ENCODE data around the gene PPP1R9B. TPM values are rescaled to one million over a fixed set of nuclear protein-coding genes. Genes with fewer than 3 reads are reported as not detected.

Gene PPP1R9B
- total and polyA plus RNA-seq, 3 experiments from 2014 or later = 1.7 to 89.0 (median 86.9) TPM

DNA sequence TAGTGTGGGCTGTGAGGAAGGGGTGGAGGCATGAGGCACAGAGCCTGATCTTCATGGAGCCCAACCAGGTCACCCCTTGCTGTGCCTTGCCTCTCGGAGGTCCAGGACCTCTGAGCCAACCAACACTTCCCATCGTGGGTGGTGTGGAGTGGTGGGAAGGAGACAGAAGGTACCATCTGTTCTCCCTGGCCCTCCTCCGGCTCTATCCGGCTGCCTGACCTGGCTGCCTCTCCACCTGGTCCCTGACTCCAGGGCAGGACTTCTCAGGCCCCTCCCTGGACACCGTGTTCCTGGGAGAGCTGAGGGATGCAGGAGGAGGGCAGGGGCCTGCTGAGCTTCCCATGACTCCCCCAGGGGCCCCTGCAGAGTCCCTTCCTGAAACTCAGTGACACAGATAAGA, 51.5 kb downstream of the PPP1R9B start:
- peaks cover 28 to 60% (median 37%) of the 10 kb centered on the region in 3 donors for H3K4me1 Mint-ChIP-seq
- ChIA-PET POLR2A (no interaction called here), CTCF (interaction anchor here (2.3 kb wide), 1 partner anchor 11 kb away, joined by 10 read pairs; no protein-coding TSS in a partner anchor)
- no peaks in the 10 kb centered on the region for H3K9me3 Mint-ChIP-seq
- peaks cover 13% of the 10 kb centered on the region for H3K4me1 ChIP-seq (ENCODE audit: insufficient read depth, low read length)
- DNase-seq = no peak
- H3K27me3 ChIP-seq (ENCODE audit: insufficient read depth, low read length, poor library complexity, severe bottlenecking) = no peaks in the 10 kb centered on the region
- H3K9me3 ChIP-seq (ENCODE audit: low read length) = no peaks in the 10 kb centered on the region
- no peak overlapping the region for H3K4me3 Mint-ChIP-seq
- peaks cover 0 to 65% (median 13%) of the 10 kb centered on the region in 3 donors for H3K36me3 Mint-ChIP-seq
- H3K27me3 Mint-ChIP-seq = no peaks in the 10 kb centered on the region
- peaks cover 10% of the 10 kb centered on the region for H3K36me3 ChIP-seq (ENCODE audit: insufficient read depth, low read length)
- no peak overlapping the region for H3K4me3 ChIP-seq (ENCODE audit: low read length)
- no peak overlapping the region for H3K27ac ChIP-seq (ENCODE audit: low read depth, low read length)
- H3K27ac Mint-ChIP-seq = peak overlapping the region in 1 of 8 donors; percentile 29

DNA sequence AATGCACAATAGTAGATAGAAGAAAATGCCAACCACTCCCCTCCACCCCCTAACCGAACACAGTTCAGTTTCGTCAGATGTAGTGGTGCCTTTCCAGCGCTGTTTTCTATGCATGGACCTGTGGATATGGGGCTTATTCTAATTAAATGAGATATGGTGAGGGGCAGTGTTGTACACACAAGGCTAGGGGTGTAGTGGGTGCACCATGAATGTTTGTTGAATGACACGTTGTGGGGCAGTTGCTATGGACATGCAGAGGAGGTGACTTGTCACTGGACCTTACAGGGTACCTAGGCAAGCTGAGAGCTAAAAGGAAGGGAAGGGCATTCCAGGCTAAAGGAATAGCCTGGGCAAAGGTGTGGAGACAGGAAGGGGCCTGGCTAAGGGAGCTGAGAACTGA, 51.9 kb downstream of the PPP1R9B start:
- no peaks in the 10 kb centered on the region for H3K27me3 Mint-ChIP-seq
- Histone ChIP-seq H3K4me1 (ENCODE audit: insufficient read depth, low read length) (peaks cover 17% of the 10 kb centered on the region), H3K9me3 (ENCODE audit: low read length) (no peaks in the 10 kb centered on the region), H3K4me3 (ENCODE audit: low read length) (no peak overlapping the region), H3K36me3 (ENCODE audit: insufficient read depth, low read length) (peaks cover 10% of the 10 kb centered on the region), H3K27ac (ENCODE audit: low read depth, low read length) (no peak overlapping the region), H3K27me3 (ENCODE audit: insufficient read depth, low read length, poor library complexity, severe bottlenecking) (no peaks in the 10 kb centered on the region)
- no peak for DNase-seq
- H3K4me3 Mint-ChIP-seq = no peak overlapping the region
- H3K27ac Mint-ChIP-seq = peak overlapping the region in 2 of 8 donors; percentile 29 to 84
- CTCF ChIA-PET = interaction anchor here (1.1 to 2.3 kb wide), 3 partner anchors 10 to 16 kb away, joined by 3 to 10 read pairs (median 5); no protein-coding TSS in a partner anchor
- peaks cover 0 to 64% (median 13%) of the 10 kb centered on the region in 3 donors for H3K36me3 Mint-ChIP-seq
- H3K4me1 Mint-ChIP-seq = peaks cover 28 to 62% (median 37%) of the 10 kb centered on the region in 3 donors
- POLR2A ChIA-PET = no interaction called here
- H3K9me3 Mint-ChIP-seq = no peaks in the 10 kb centered on the region

DNA sequence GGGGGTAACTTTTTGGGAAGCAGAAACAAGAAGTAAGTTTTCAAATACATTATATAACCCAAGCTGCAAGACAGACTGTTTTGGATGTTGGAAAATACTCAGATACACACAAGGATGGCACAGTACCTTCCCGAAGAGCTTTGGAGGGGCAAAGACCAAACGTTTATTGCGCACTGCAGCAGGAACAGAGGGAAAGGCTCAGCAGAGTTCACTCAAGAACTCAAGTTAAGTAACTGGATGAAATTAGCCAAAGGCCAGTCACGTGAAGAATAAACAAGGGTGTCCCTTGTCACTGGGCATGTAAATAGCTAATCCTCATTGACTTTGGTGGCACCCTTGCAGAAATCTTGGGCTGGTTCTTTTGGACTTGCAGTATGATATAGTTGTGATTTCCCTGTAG, 52.6 kb downstream of the PPP1R9B start:
- H3K4me3 Mint-ChIP-seq = peak overlapping the region in 2 of 7 donors; percentile 23 to 48
- H3K27ac Mint-ChIP-seq = no peak overlapping the region
- POLR2A ChIA-PET = no interaction called here
- H3K27ac ChIP-seq (ENCODE audit: low read depth, low read length) = no peak overlapping the region
- peaks cover 0 to 59% (median 13%) of the 10 kb centered on the region in 3 donors for H3K36me3 Mint-ChIP-seq
- H3K4me3 ChIP-seq (ENCODE audit: low read length) = no peak overlapping the region
- H3K9me3 Mint-ChIP-seq = no peaks in the 10 kb centered on the region
- H3K36me3 ChIP-seq (ENCODE audit: insufficient read depth, low read length) = peaks cover 10% of the 10 kb centered on the region
- CTCF ChIA-PET = interaction anchor here (1.1 to 2.3 kb wide), 3 partner anchors 10 to 17 kb away, joined by 3 to 10 read pairs (median 5); no protein-coding TSS in a partner anchor
- peaks cover 28 to 62% (median 37%) of the 10 kb centered on the region in 3 donors for H3K4me1 Mint-ChIP-seq
- peaks cover 17% of the 10 kb centered on the region for H3K4me1 ChIP-seq (ENCODE audit: insufficient read depth, low read length)
- H3K27me3 Mint-ChIP-seq = no peaks in the 10 kb centered on the region
- no peaks in the 10 kb centered on the region for H3K27me3 ChIP-seq (ENCODE audit: insufficient read depth, low read length, poor library complexity, severe bottlenecking)
- no peak for DNase-seq
- no peaks in the 10 kb centered on the region for H3K9me3 ChIP-seq (ENCODE audit: low read length)

DNA sequence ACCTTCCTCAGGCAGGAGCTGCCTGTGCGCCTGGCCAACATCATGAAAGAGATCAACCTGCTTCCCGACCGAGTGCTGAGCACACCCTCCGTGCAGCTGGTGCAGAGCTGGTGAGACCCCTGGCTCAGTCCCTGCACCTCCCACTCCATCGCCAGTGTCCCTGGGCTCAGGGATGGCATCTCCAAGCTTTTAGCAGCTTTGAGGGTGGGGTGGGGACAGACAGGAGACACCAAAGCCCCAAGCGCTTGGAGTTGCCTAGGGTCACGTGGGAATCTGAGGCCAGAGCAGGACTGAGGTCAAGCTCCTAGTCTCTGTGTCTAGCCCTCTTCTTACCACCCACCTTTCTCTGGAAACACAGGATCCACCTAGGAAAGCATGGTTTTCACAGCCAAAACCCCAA, 53.0 kb downstream of the PPP1R9B start:
- peaks cover 17% of the 10 kb centered on the region for H3K4me1 ChIP-seq (ENCODE audit: insufficient read depth, low read length)

DNA sequence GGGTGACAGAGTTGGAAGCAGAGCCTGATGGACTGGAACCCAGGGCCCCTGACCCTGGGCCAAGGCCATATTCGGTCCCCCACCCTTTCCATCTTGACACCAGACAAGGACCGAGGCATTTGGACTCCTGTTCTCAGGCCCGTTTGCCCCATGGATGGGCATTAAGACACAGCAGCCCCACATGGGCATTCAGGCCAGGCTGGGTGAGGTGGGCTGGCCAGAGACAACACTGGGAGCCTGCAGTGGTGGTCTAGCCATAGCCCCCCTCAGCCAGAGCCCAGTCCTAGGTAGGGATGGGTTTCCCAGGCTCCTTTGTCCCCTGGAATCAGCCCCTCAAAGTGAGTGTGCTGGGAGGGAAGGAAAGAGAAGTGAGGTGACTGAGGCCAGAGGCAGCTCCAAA, 53.7 kb downstream of the PPP1R9B start:
- Histone ChIP-seq H3K36me3 (ENCODE audit: insufficient read depth, low read length) (peaks cover 10% of the 10 kb centered on the region), H3K4me1 (ENCODE audit: insufficient read depth, low read length) (peaks cover 17% of the 10 kb centered on the region), H3K9me3 (ENCODE audit: low read length) (no peaks in the 10 kb centered on the region), H3K27me3 (ENCODE audit: insufficient read depth, low read length, poor library complexity, severe bottlenecking) (no peaks in the 10 kb centered on the region), H3K27ac (ENCODE audit: low read depth, low read length) (no peak overlapping the region), H3K4me3 (ENCODE audit: low read length) (no peak overlapping the region)
- peaks cover 28 to 60% (median 37%) of the 10 kb centered on the region in 3 donors for H3K4me1 Mint-ChIP-seq
- DNase-seq = no peak
- H3K27ac Mint-ChIP-seq = peak overlapping the region in 4 of 8 donors; percentile 19 to 70 (median 44)
- H3K36me3 Mint-ChIP-seq = peaks cover 0 to 53% (median 13%) of the 10 kb centered on the region in 3 donors
- ChIA-PET POLR2A (interaction anchor here (0.5 kb wide), 1 partner anchor 35 kb away, joined by 3 read pairs; no protein-coding TSS in a partner anchor), CTCF (interaction anchor here (1.8 to 2.3 kb wide), 3 partner anchors 9 to 20 kb away, joined by 5 to 10 read pairs (median 7); no protein-coding TSS in a partner anchor)
- no peaks in the 10 kb centered on the region for H3K9me3 Mint-ChIP-seq
- no peaks in the 10 kb centered on the region for H3K27me3 Mint-ChIP-seq
- H3K4me3 Mint-ChIP-seq = peak overlapping the region; percentile 11 to 100 (median 95)

More for the DNA sequence above, 53.0 kb downstream of the PPP1R9B start:
- peaks cover 0 to 55% (median 13%) of the 10 kb centered on the region in 3 donors for H3K36me3 Mint-ChIP-seq
- H3K27ac Mint-ChIP-seq = peak overlapping the region in 2 of 8 donors; percentile 19 to 38
- Histone ChIP-seq H3K9me3 (ENCODE audit: low read length) (no peaks in the 10 kb centered on the region), H3K4me3 (ENCODE audit: low read length) (no peak overlapping the region), H3K36me3 (ENCODE audit: insufficient read depth, low read length) (peaks cover 10% of the 10 kb centered on the region), H3K27ac (ENCODE audit: low read depth, low read length) (no peak overlapping the region), H3K27me3 (ENCODE audit: insufficient read depth, low read length, poor library complexity, severe bottlenecking) (no peaks in the 10 kb centered on the region)
- peaks cover 28 to 62% (median 37%) of the 10 kb centered on the region in 3 donors for H3K4me1 Mint-ChIP-seq
- CTCF ChIA-PET = interaction anchor here (1.1 to 2.3 kb wide), 4 partner anchors 10 to 20 kb away, joined by 3 to 10 read pairs (median 6); no protein-coding TSS in a partner anchor
- POLR2A ChIA-PET = no interaction called here
- no peaks in the 10 kb centered on the region for H3K27me3 Mint-ChIP-seq
- no peaks in the 10 kb centered on the region for H3K9me3 Mint-ChIP-seq
- peak overlapping the region in 5 of 7 donors; percentile 11 to 72 (median 63) for H3K4me3 Mint-ChIP-seq
- no peak for DNase-seq

DNA sequence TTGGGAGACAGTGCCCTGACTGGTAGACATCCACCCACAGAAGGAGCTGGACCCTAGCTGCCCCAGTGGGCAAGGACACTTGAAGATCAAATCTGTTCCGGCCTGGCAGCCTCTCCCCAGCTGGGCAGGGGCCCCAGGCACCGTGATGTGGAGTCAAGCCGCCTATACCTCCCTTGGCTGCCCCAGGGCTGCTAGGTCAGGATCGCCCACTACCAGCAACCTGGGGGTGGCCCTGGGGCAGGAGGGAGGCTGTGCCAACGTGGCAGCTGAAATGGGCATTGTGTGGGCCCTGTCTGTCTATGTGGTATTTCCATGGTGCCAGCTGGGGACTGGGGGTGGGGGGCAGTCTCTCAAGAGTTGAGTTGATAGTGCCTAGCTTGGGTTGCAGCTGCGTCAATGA, 54.4 kb downstream of the PPP1R9B start:
- Mint-ChIP-seq H3K4me1 (peaks cover 28 to 57% (median 37%) of the 10 kb centered on the region in 3 donors), H3K9me3 (no peaks in the 10 kb centered on the region), H3K4me3 (peak overlapping the region; percentile 88 to 100 (median 97)), H3K36me3 (peaks cover 0 to 52% (median 13%) of the 10 kb centered on the region in 3 donors), H3K27ac (peak overlapping the region; percentile 50 to 98 (median 96)), H3K27me3 (no peaks in the 10 kb centered on the region)
- DNase-seq = no peak
- peak overlapping the region; percentile 100 for H3K4me3 ChIP-seq (ENCODE audit: low read length)
- H3K27ac ChIP-seq (ENCODE audit: low read depth, low read length) = no peak overlapping the region
- POLR2A ChIA-PET = interaction anchor here (0.5 kb wide), 1 partner anchor 35 kb away, joined by 3 read pairs; no protein-coding TSS in a partner anchor
- H3K36me3 ChIP-seq (ENCODE audit: insufficient read depth, low read length) = peaks cover 10% of the 10 kb centered on the region
- no peaks in the 10 kb centered on the region for H3K27me3 ChIP-seq (ENCODE audit: insufficient read depth, low read length, poor library complexity, severe bottlenecking)
- H3K9me3 ChIP-seq (ENCODE audit: low read length) = no peaks in the 10 kb centered on the region
- CTCF ChIA-PET = interaction anchor here (1.8 kb wide), 1 partner anchor 21 kb away, joined by 7 read pairs; no protein-coding TSS in a partner anchor
- peaks cover 17% of the 10 kb centered on the region for H3K4me1 ChIP-seq (ENCODE audit: insufficient read depth, low read length)

DNA sequence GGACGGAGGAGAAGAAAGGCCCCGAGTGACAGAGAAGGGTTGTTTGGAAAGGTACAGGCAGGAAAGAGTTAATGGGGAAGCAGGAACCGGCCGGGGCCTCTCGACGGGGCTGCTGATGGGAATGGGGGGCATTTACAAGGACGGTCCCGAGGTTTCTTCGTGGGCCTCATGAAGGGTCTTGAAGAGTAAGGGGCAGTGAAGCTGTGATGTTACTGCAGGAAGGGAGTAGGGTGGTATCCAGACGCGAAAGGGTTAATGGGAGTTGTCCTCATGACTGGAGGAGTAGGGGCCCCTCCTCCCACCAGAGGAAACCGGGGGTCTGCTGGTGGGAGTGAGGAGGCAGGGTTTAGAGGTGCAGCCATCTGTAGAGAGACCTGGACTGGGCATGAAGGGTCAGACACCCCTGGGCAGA, 54.8 kb downstream of the PPP1R9B start:
- Histone ChIP-seq H3K9me3 (ENCODE audit: low read length) (no peaks in the 10 kb centered on the region), H3K4me3 (ENCODE audit: low read length) (peak overlapping the region; percentile 100), H3K4me1 (ENCODE audit: insufficient read depth, low read length) (peaks cover 17% of the 10 kb centered on the region), H3K27me3 (ENCODE audit: insufficient read depth, low read length, poor library complexity, severe bottlenecking) (no peaks in the 10 kb centered on the region), H3K27ac (ENCODE audit: low read depth, low read length) (peak overlapping the region; percentile 47), H3K36me3 (ENCODE audit: insufficient read depth, low read length) (peaks cover 10% of the 10 kb centered on the region)
- POLR2A ChIA-PET = no interaction called here
- Mint-ChIP-seq H3K4me1 (peaks cover 28 to 52% (median 34%) of the 10 kb centered on the region in 3 donors), H3K36me3 (peaks cover 0 to 47% (median 13%) of the 10 kb centered on the region in 3 donors), H3K9me3 (no peaks in the 10 kb centered on the region), H3K27me3 (no peaks in the 10 kb centered on the region), H3K4me3 (peak overlapping the region; percentile 88 to 100 (median 97)), H3K27ac (peak overlapping the region; percentile 88 to 98 (median 96))
- DNase-seq = no peak
- CTCF ChIA-PET = interaction anchor here (1.8 kb wide), 1 partner anchor 21 kb away, joined by 7 read pairs; no protein-coding TSS in a partner anchor
